ENCODE measurements around the gene CARNS1.

DNA sequence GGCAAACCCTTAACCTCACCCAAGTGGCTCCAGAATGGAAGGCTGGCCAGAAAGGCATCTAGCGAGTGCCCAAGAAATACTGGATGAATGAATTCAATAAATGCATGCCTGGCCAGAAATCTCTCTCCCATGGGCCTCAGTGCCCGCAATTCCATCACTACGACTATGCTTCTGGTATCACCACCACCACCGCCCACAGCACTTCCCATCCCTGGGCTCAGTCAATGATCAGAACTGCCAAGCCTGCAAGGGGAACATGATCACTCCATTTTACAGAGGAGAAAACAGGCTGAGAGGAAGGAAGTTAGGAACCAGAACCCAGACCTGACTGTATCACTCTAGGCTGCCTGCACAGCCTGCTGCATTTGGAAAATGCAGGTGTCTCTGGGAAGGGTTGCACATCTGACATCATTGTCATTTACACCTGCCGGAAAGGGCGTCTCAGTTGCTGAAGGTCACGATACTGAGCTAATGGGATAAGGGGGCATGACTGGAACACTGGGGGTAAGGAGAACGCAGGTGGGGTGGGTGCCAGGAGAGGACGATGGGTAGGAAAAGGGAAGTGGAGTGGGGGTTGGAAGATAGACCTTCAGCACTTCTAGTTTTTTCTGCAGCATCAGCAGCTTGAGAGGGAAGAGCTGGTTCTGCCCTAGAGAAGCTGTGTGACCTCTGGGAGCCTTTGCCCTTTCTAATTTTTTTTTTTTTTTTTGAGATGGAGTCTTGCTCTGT, 33.8 kb downstream of the CARNS1 start:
- TF ChIP-seq, protein P1, sequence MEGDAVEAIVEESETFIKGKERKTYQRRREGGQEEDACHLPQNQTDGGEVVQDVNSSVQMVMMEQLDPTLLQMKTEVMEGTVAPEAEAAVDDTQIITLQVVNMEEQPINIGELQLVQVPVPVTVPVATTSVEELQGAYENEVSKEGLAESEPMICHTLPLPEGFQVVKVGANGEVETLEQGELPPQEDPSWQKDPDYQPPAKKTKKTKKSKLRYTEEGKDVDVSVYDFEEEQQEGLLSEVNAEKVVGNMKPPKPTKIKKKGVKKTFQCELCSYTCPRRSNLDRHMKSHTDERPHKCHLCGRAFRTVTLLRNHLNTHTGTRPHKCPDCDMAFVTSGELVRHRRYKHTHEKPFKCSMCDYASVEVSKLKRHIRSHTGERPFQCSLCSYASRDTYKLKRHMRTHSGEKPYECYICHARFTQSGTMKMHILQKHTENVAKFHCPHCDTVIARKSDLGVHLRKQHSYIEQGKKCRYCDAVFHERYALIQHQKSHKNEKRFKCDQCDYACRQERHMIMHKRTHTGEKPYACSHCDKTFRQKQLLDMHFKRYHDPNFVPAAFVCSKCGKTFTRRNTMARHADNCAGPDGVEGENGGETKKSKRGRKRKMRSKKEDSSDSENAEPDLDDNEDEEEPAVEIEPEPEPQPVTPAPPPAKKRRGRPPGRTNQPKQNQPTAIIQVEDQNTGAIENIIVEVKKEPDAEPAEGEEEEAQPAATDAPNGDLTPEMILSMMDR (optimal IDR thresholded peaks at IDR 0.05 in 1 of 3, IDR thresholded peaks at IDR 0.05 in 1 of 3, conservative IDR thresholded peaks at IDR 0.05 in 1 of 3; ENCODE audit: extremely low read depth in 1 of 3, insufficient read depth in 2 of 3, low read length in 3 of 3), result no peak
- TF ChIP-seq EZH2 (IDR thresholded peaks at IDR 0.05; ENCODE audit: low read length), result no peak

All from keratinocyte (primary cell).